Gastrocnemius medialis (tissue), 4 donors: ENCODE results near the gene ALMS1.

Source experiments
- CTCF ChIP-seq, 5 experiments: fragments of 450-650 bp in 3 of 5; fragments of 200-600 bp in 2 of 5; sonication (generic) in 2 of 5; IDR thresholded peaks in 4 of 5; conservative IDR thresholded peaks in 1 of 5; 1 replicate in 4 of 5; 2 replicates in 1 of 5; pipeline ENCODE4 v1.5.1; 2016 to 2019; ENCODE audit warnings: antibody characterized with exemption in 5 of 5, mild to moderate bottlenecking in 3 of 5, moderate library complexity in 3 of 5
- POLR2A ChIP-seq, 2 donors: fragments of 450-650 bp; IDR thresholded peaks; one replicate each; pipeline ENCODE4 v1.6.1; 2017; ENCODE audit warnings: antibody characterized with exemption in 2 of 2, mild to moderate bottlenecking in 2 of 2, moderate library complexity in 2 of 2

DNA sequence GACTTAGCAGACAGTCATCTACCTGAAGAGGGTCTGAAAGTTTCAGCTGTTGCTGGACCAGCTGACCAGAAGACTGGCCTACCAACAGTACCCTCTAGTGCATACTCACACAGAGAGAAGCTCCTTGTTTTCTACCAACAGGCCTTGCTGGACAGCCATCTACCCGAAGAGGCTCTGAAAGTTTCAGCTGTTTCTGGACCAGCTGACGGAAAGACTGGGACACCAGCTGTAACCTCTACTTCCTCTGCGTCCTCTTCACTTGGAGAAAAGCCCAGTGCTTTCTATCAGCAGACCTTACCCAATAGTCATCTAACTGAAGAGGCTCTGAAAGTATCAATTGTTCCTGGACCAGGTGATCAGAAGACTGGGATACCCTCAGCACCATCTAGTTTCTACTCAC, 63.2 kb downstream of the ALMS1 start:
- TF ChIP-seq POLR2A (IDR thresholded peaks at IDR 0.05) (no peak), CTCF (IDR thresholded peaks at IDR 0.05 in 4 of 5, conservative IDR thresholded peaks at IDR 0.05 in 1 of 5) (no peak)
